ENCODE results near the gene PPP1R2C. TPM values are rescaled to one million over a fixed set of nuclear protein-coding genes. Genes with fewer than 3 reads are reported as not detected.

Gene PPP1R2C
- polyA plus RNA-seq, 2 donors, result not detected

DNA sequence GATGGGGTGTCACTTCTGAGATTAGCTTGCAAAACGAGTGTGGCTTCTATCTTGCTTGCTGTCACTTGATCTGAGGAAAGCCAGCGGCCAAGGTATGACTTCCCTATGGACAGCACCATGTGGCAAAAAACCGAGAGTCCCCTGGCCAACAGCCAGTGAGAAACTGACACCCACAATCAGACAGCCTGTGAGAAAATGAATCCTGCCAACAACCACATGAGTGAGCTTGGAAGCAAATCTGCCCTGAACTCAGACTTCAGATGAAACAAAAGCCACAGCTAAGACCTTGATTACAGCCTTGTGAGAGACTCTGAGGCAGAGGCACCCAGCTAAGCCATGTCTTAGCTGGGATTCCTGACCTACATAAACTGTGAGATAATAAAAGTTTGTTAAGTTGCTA, 45.5 kb downstream of the PPP1R2C start:
- Histone ChIP-seq H3K4me3 (ENCODE audit: low read depth in 1 of 2, low read length in 2 of 2) (no peak overlapping the region), H3K9me3 (ENCODE audit: control insufficient read depth in 2 of 2, insufficient read depth in 1 of 2, low read depth in 1 of 2, low read length in 1 of 2) (no peaks in the 10 kb centered on the region), H3K27ac (ENCODE audit: low read depth in 2 of 2, low read length in 1 of 2) (no peak overlapping the region), H3K27me3 (ENCODE audit: control insufficient read depth in 1 of 2, insufficient read depth in 2 of 2, low read length in 2 of 2) (peaks cover 0 to 1% of the 10 kb centered on the region in 2 donors), H3K36me3 (ENCODE audit: control insufficient read depth in 2 of 2, insufficient read depth in 2 of 2, low read length in 1 of 2) (no peaks in the 10 kb centered on the region), H3K4me1 (ENCODE audit: control insufficient read depth in 2 of 2, insufficient read depth in 2 of 2, low read length in 1 of 2) (no peaks in the 10 kb centered on the region)
- WGBS, 2 donors, result 34 to 39% methylated on average over 3 of the region's 3 CpGs
